HepG2 (cell line): ENCODE results near the gene KLF3. TPM values are rescaled to one million over a fixed set of nuclear protein-coding genes. Genes with fewer than 3 reads are reported as not detected.

ENCODE experiments used
- ATAC-seq: fragments of 200-7000 bp; cut with Tn5 transposase; 3 replicates; pipeline ENCODE4 v1.9.1; 2020; ENCODE audit warnings: mild to moderate bottlenecking, moderate library complexity
- BruUV-seq: library from RNA; stranded (reverse); fragments of 400-500 nt; replicated peaks from 2 replicates; lab custom pipeline; 2021; lab: Mats Ljungman, UMichigan
- CTCF ChIA-PET: fragments of 300-600 bp; formaldehyde crosslinking; extraction: SDS; loops from one replicate; lab custom pipeline; 2021; ENCODE audit warnings: low total read pairs, inconsistent platforms, low intra/inter-chr PET ratio; lab: Yijun Ruan, JAX
- POLR2A ChIA-PET: fragments of 350-600 bp; sonication (Branson Sonifier 250); formaldehyde crosslinking; loops from one replicate; lab custom pipeline; 2020; ENCODE audit warnings: antibody characterized with exemption, inconsistent platforms; lab: Yijun Ruan, JAX
- DNase-seq: peaks from one replicate; pipeline ENCODE4 v3.0.0-alpha.2; 2015; ENCODE audit warnings: low spot score
- FAIRE-seq: peaks from 3 replicates; lab custom pipeline; 2011; peaks lifted over from hg19 to GRCh38; lab: Jason Lieb, UNC
- H2AFZ ChIP-seq: one replicate; pipeline ENCODE4 v1.6.1; 2011; ENCODE audit warnings: low read length, inconsistent platforms
- H3K27ac ChIP-seq: fragments of 300-600 bp; 3 replicates; pipeline ENCODE4 v1.8.0; 2011; ENCODE audit warnings: mixed run types, mild to moderate bottlenecking, mixed read lengths, low read length, inconsistent platforms; ENCODE audit not compliant: insufficient read depth; ENCODE audit errors: extremely low read length
- H3K27me3 ChIP-seq, 2 experiments: fragments of 200-600 bp in 1 of 2; 2 replicates in 1 of 2; 3 replicates in 1 of 2; pipeline versions ENCODE4 v1.6.0 to v1.8.0; 2011; ENCODE audit warnings: low read length in 2 of 2, mild to moderate bottlenecking in 2 of 2, moderate library complexity in 2 of 2, inconsistent platforms in 1 of 2; ENCODE audit not compliant: insufficient read depth in 2 of 2, control insufficient read depth in 1 of 2
- H3K36me3 ChIP-seq, 2 experiments: fragments of 200-600 bp in 1 of 2; replicated peaks in 1 of 2; 2 replicates in 1 of 2; 3 replicates in 1 of 2; pipeline versions ENCODE4 v1.5.1 to v1.8.0; 2011; ENCODE audit warnings: low read length in 2 of 2, inconsistent platforms in 1 of 2; ENCODE audit not compliant: insufficient read depth in 2 of 2, control insufficient read depth in 1 of 2
- H3K4me1 ChIP-seq: 2 replicates; pipeline ENCODE4 v1.5.1; 2012; ENCODE audit warnings: low read length, inconsistent platforms; ENCODE audit not compliant: insufficient read depth
- H3K4me2 ChIP-seq: 2 replicates; pipeline ENCODE4 v1.6.0; 2011; ENCODE audit warnings: low read depth, low read length, inconsistent platforms
- H3K4me3 ChIP-seq, 3 experiments: fragments of 200-600 bp in 1 of 3; sonication (generic), shearing (Covaris generic) in 1 of 3; replicated peaks in 1 of 3; 2 replicates each; pipeline ENCODE4 v1.5.1; 2011 to 2016; ENCODE audit warnings: low read length in 3 of 3, inconsistent platforms in 2 of 3, low read depth in 2 of 3, mild to moderate bottlenecking in 2 of 3, control low read depth in 1 of 3, mixed read lengths in 1 of 3; ENCODE audit not compliant: insufficient read depth in 1 of 3
- H3K79me2 ChIP-seq: one replicate; pipeline ENCODE4 v1.6.1; 2011; ENCODE audit warnings: low read length, inconsistent platforms; ENCODE audit not compliant: insufficient read depth
- H3K9ac ChIP-seq: 2 replicates; pipeline ENCODE4 v1.6.0; 2011; ENCODE audit warnings: mild to moderate bottlenecking, low read depth, low read length, inconsistent platforms; ENCODE audit not compliant: insufficient read depth
- H3K9me3 ChIP-seq: 2 replicates; pipeline ENCODE4 v1.5.1; 2012; ENCODE audit warnings: mild to moderate bottlenecking, low read length
- H4K20me1 ChIP-seq: 2 replicates; pipeline ENCODE4 v1.6.0; 2011; ENCODE audit warnings: inconsistent platforms, mild to moderate bottlenecking, low read length, moderate library complexity; ENCODE audit not compliant: insufficient read depth
- ETV5 ChIP-seq: IDR thresholded peaks from 2 replicates; pipeline ENCODE4 v1.6.1; 2018; ENCODE audit warnings: missing biosample characterization, missing genetic modification reagents, inconsistent platforms, borderline replicate concordance
- FOXO4 ChIP-seq: sonication (generic); formaldehyde crosslinking; conservative IDR thresholded peaks from 2 replicates; pipeline ENCODE4 v1.8.1; 2023; ENCODE audit warnings: missing genetic modification reagents
- MAFK ChIP-seq, 2 experiments: IDR thresholded peaks in 1 of 2; conservative IDR thresholded peaks in 1 of 2; 2 replicates each; pipeline ENCODE4 v1.6.1; 2011; ENCODE audit warnings: improper control_type of control experiment in 2 of 2, low read length in 2 of 2
- PHF21A ChIP-seq: sonication (generic); formaldehyde crosslinking; IDR thresholded peaks from 2 replicates; pipeline ENCODE4 v1.5.0; 2020; ENCODE audit warnings: mild to moderate bottlenecking, missing genetic modification reagents
- POLR2AphosphoS2 ChIP-seq: IDR thresholded peaks from 2 replicates; pipeline ENCODE4 v1.6.1; 2011; ENCODE audit warnings: low read depth, low read length, improper control_type of control experiment
- REL ChIP-seq: sonication (generic); formaldehyde crosslinking; conservative IDR thresholded peaks from 2 replicates; pipeline ENCODE4 v1.8.0; 2022; ENCODE audit warnings: mild to moderate bottlenecking, missing genetic modification reagents, moderate library complexity
- SOX5 ChIP-seq: IDR thresholded peaks from 2 replicates; pipeline ENCODE4 v1.6.1; 2016; ENCODE audit warnings: borderline replicate concordance
- ZBTB7A ChIP-seq: sonication (generic); formaldehyde crosslinking; IDR thresholded peaks from 2 replicates; pipeline ENCODE4 v1.8.0; 2022; ENCODE audit warnings: mild to moderate bottlenecking, missing genetic modification reagents
- ZFAT ChIP-seq: sonication (generic); formaldehyde crosslinking; conservative IDR thresholded peaks from 2 replicates; pipeline ENCODE4 v1.8.1; 2023; ENCODE audit warnings: missing genetic modification reagents, inconsistent platforms
- ZMYM4 ChIP-seq: sonication (generic); formaldehyde crosslinking; IDR thresholded peaks from 2 replicates; pipeline ENCODE4 v1.8.1; 2023; ENCODE audit warnings: mild to moderate bottlenecking, missing genetic modification reagents
- ZNF10 ChIP-seq: sonication (generic); formaldehyde crosslinking; IDR thresholded peaks from 2 replicates; pipeline ENCODE4 v1.4.0; 2020; ENCODE audit warnings: mild to moderate bottlenecking, low read depth, missing genetic modification reagents, borderline replicate concordance
- ZNF605 ChIP-seq: sonication (generic); formaldehyde crosslinking; IDR thresholded peaks from 2 replicates; pipeline ENCODE4 v1.8.0; 2022; ENCODE audit warnings: mild to moderate bottlenecking, missing genetic modification reagents
- ZNF629 ChIP-seq: sonication (generic); formaldehyde crosslinking; conservative IDR thresholded peaks from 2 replicates; pipeline ENCODE4 v1.5.0; 2020; ENCODE audit warnings: missing genetic modification reagents
- ZNF652 ChIP-seq: IDR thresholded peaks from 2 replicates; pipeline ENCODE4 v1.6.1; 2016; ENCODE audit warnings: low read depth, borderline replicate concordance
- ZNF841 ChIP-seq: sonication (generic); formaldehyde crosslinking; IDR thresholded peaks from 2 replicates; pipeline ENCODE4 v1.8.1; 2023; ENCODE audit warnings: missing genetic modification reagents, borderline replicate concordance
- whole genome bisulfite sequencing: methylation state at CpG from one replicate; pipeline ENCODE4 v1.1.6; 2017; ENCODE audit warnings: low lambda C conversion rate; 5-methylcytosine and 5-hydroxymethylcytosine counted together
- in situ Hi-C: cut with HindIII; loops from 2 replicates; pipeline ENCODE4 v1.10.0; 2017; ENCODE audit warnings: low pct_unique_long_range_greater_than_20kb; ENCODE audit not compliant: extremely low pct_ligation_motif_present
- intact Hi-C: fragments of 100-400 bp; cut with micrococcal nuclease; formaldehyde crosslinking; loops from one replicate; pipeline ENCODE4 v1.10.0; 2022; ENCODE audit not compliant: unreplicated experiment
- polyA plus RNA-seq, 8 experiments: library from polyadenylated mRNA; depleted of rRNA in 3 of 8; stranded (reverse) in 7 of 8; unstranded in 1 of 8; fragments of >200 nt; fragmentation: Illumina TruSeq in 4 of 8; extraction: Trizol in 4 of 8; gene quantifications; 2 replicates each; pipeline versions ENCODE4 v1.2.1 to v1.2.3, GENCODE V29; 2011 to 2016; ENCODE audit warnings: low read depth in 4 of 8, missing spikeins in 1 of 8, mixed read lengths in 1 of 8; ENCODE audit not compliant: insufficient read depth in 1 of 8
- total RNA-seq, 5 experiments: library from RNA; depleted of rRNA; stranded (reverse); fragments of >200 nt; fragmentation: Illumina TruSeq; extraction: Trizol; gene quantifications; 2 replicates each; pipeline ENCODE4 v1.2.3, GENCODE V29; 2016; ENCODE audit warnings: low read depth in 1 of 5
- TF ChIP-seq, protein P1 (sequence below): sonication (generic); formaldehyde crosslinking; IDR thresholded peaks from 2 replicates; pipeline ENCODE4 v1.5.0; 2020; ENCODE audit warnings: missing genetic modification reagents

KLF3 gene
- total and polyA plus RNA-seq, 2 of the 13 experiments (the other 11 are each of a cell fraction or from before 2014, with no cell fraction given), result 29.1 to 37.8 TPM

DNA sequence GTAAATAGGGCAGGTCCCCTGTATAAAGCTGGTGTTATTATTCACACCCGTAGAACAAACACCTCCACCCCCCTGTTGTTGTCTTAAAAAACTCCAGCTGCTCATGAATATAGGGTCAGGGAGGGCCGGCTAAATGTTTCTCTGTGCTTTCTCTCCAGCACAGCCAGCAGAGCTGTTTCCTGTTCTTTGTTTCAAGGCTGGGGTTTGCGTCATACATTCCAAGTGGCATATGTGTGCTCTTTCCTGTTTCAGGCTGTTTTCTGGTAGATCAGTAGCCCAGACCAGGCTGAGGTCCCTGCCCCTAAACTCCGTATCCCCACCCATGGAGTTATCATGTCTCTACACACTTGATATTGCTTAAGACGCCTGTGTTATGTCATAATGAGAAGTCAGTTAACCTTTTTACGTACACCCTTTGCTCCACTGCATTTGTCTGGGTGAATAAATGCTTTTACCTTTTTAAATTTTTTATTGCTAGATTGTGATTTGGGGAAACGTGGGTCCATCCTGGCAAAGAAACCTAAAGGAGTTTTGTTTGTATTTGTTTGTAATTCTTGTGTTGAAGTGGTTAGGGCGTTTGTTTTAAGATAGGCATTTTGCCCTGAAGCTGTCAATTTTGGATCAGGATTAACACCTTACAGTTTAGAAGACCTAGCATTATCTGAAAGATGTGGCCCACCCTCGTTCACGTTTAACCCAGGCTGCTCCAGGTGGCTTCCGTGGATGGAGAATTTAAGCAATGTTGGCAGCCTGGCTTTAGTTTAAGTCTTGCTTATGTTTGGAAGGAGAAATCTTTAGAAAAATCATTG lies 3.3 kb downstream of the KLF3 start (continued):
- TF ChIP-seq FOXO4 (CRISPR knock-in tag), result no peak
- no peak for TF ChIP-seq ZBTB7A
- TF ChIP-seq, protein P1, sequence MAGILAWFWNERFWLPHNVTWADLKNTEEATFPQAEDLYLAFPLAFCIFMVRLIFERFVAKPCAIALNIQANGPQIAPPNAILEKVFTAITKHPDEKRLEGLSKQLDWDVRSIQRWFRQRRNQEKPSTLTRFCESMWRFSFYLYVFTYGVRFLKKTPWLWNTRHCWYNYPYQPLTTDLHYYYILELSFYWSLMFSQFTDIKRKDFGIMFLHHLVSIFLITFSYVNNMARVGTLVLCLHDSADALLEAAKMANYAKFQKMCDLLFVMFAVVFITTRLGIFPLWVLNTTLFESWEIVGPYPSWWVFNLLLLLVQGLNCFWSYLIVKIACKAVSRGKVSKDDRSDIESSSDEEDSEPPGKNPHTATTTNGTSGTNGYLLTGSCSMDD (CRISPR knock-in tag), result no peak
- peak; percentile 89 for TF ChIP-seq ETV5 (CRISPR knock-in tag)
- no peak; the same call in 1 of the 2 replicates for TF ChIP-seq ZNF629 (CRISPR knock-in tag)

DNA sequence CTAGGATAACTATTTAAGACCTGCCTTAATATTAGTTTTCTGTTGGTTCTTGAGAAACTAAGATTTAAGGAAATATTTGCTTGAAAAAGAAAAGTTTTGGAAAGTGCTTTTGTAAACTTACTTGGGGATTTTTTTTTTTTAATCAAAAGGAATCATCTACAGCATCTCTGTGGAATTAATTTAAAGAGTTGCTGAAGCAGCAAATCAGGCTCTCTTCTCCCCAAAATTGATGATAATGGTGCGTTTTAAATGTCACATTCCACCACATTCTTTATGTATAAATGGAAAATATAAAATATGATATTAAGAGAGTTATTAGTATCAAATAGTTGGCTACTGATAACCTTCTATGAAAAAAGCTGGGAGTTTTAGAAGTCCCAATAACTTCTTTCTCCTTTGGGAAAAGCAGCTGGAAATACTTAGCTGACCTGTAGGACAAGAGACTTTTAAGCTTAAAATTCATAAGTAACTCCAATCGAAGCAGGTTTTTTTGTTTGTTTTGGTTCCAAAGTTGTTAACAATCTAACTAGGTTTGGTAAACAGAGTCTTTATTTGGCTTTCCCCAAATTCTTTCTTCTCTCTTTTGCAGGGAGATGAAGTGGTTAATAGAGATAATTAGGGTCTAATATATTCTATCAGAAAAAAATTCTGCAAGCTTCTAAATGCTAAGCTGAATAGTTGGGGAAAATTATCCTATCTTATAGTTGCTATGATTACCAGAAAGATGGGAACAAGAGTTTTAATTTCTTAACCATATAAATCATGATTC lies 4.4 kb downstream of the KLF3 start:
- intact Hi-C loops, result loop anchor here (5.0 to 10.0 kb wide), 3 partner anchors 376 to 984 kb away; partner anchors contain the start of gene RELL1
- CTCF ChIA-PET, result no interaction called here
- no peak for FAIRE-seq

More for the DNA sequence above, 4.4 kb downstream of the KLF3 start:
- Histone ChIP-seq H3K27me3 (no peaks in the 10 kb centered on the region; a peak in 1 of 5 replicates), H2AFZ (no peak overlapping the region), H3K4me1 (peaks cover 55% of the 10 kb centered on the region), H3K27ac (peak overlapping the region; percentile 96), H3K36me3 (peaks cover 0 to 1% of the 10 kb centered on the region in 2 experiments; a peak in 3 of 5 replicates), H3K9ac (peak overlapping the region; percentile 95; the same call in 1 of the 2 replicates), H3K9me3 (no peaks in the 10 kb centered on the region)
- TF ChIP-seq MAFK (conservative IDR thresholded peaks at IDR 0.05 in 1 of 2, IDR thresholded peaks at IDR 0.05 in 1 of 2; ENCODE audit: low read length in 2 of 2), result peak; percentile 20 to 49; a peak in 2 of 4 replicates
- TF ChIP-seq ZFAT, result no peak
- no peak for TF ChIP-seq ZNF605 (CRISPR knock-in tag)
- TF ChIP-seq POLR2AphosphoS2, result no peak
- no peak for TF ChIP-seq ZNF10 (CRISPR knock-in tag)
- TF ChIP-seq ZNF652, result peak; percentile 57; the same call in 1 of the 2 replicates
- no peak for TF ChIP-seq ZNF841 (CRISPR knock-in tag)
- TF ChIP-seq REL, result no peak
- TF ChIP-seq SOX5 (CRISPR knock-in tag), result no peak
- TF ChIP-seq ZMYM4 (CRISPR knock-in tag), result no peak
- TF ChIP-seq PHF21A (CRISPR knock-in tag), result no peak
- TF ChIP-seq, all 625 proteins: peak for 2
- DNase-seq, result no peak
- WGBS, result 48% methylated on average over 2 of the region's 2 CpGs
- no TSS peak for BruUV-seq
- Histone ChIP-seq H3K4me2 (peak overlapping the region; percentile 96), H3K4me3 (peak overlapping the region; percentile 6 to 90 (median 65); a peak in 4 of 6 replicates), H3K79me2 (peaks cover 87% of the 10 kb centered on the region), H4K20me1 (peaks cover 17% of the 10 kb centered on the region)
- ATAC-seq, result no peak
- in situ Hi-C loops, result no loop called here
- POLR2A ChIA-PET, result no interaction called here
